ENCODE data around the gene MAP7D1.
A peak's percentile ranks its signal among the peaks of the same experiment; 100 is the strongest.
"Not testable (repeated sequence)": the region's sequence is repeated elsewhere in the genome, so short reads cannot be mapped to it uniquely, and the experiment has no call there.

The MAP7D1 gene

DNA sequence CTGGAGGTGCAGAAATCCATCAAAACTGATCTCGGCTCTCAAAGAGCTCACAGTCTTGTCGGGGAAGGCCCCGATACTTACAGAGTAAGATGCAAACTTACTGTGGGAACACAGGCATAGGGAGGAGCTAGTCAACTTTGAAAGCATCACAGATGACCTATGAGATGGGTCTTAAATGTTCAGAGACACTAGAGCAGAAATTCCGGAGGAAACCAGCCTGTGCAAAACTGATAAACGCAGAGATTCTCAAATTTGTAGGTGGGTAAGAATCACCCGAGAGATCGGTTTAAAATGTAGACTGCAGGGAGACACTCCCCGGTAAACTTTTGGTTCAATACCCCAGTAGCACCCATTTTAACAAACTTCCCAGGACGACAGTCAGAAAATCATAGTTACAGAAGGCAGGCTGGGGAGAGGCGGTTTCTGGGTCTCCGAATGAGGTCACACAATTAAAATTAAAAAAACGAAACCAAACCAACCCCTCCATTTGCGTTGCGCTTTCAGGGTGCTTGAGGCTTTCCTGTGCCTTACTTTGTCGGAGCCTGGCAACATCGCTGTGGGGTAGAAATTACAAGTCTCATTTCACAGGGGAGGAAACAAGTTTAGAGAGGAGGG is 67.5 kb downstream of the MAP7D1 start:
- Histone ChIP-seq H3K9ac (ENCODE audit: low read depth, low read length) (peak overlapping the region; percentile 89), H3K4me1 (ENCODE audit: control insufficient read depth, insufficient read depth, low read length) (peaks cover 6% of the 10 kb centered on the region), H3K36me3 (ENCODE audit: control insufficient read depth, insufficient read depth, low read length) (peaks cover 3% of the 10 kb centered on the region), H3K9me3 (ENCODE audit: control insufficient read depth, insufficient read depth, low read length) (no peaks in the 10 kb centered on the region), H3K4me3 (ENCODE audit: low read depth, low read length) (peak overlapping the region; percentile 81), H3K27me3 (ENCODE audit: control insufficient read depth, insufficient read depth, low read length) (no peaks in the 10 kb centered on the region)

DNA sequence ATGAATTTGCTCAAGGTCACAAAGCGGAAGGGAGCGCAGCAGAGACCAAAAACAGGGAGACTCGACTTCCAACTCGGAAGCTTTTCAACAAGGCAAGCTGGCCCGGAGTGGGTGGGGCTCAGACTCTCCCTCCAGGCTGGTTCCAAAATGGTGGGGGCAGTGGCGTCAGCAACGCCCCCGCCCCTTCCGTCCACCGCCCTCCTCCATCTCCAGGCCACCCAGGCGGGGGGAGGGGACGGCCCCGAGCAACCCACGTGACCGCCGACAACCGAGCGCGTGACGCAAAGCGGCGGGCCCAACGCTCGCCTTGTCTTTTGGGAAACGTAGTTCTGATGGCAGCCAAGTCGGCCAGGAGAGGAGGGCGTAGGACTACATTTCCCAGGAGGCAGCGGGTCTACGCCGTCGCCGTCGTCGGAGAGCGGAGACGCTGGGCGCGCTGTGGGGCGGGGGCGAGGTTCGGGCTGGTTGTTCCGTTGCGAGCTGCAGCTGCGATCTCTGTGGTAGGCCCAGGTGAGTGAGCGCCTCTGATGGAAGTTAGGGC is 68.1 kb downstream of the MAP7D1 start, which contains the start of gene THRAP3:
Gene THRAP3, plus strand, starts transcription at position 448 of the 541 bp plus-strand sequence. CDS start 58,121 bp downstream, outside the sequence.
- Histone ChIP-seq H3K27me3 (ENCODE audit: control insufficient read depth, insufficient read depth, low read length) (no peaks in the 10 kb centered on the region), H3K4me1 (ENCODE audit: control insufficient read depth, insufficient read depth, low read length) (peaks cover 6% of the 10 kb centered on the region)

DNA sequence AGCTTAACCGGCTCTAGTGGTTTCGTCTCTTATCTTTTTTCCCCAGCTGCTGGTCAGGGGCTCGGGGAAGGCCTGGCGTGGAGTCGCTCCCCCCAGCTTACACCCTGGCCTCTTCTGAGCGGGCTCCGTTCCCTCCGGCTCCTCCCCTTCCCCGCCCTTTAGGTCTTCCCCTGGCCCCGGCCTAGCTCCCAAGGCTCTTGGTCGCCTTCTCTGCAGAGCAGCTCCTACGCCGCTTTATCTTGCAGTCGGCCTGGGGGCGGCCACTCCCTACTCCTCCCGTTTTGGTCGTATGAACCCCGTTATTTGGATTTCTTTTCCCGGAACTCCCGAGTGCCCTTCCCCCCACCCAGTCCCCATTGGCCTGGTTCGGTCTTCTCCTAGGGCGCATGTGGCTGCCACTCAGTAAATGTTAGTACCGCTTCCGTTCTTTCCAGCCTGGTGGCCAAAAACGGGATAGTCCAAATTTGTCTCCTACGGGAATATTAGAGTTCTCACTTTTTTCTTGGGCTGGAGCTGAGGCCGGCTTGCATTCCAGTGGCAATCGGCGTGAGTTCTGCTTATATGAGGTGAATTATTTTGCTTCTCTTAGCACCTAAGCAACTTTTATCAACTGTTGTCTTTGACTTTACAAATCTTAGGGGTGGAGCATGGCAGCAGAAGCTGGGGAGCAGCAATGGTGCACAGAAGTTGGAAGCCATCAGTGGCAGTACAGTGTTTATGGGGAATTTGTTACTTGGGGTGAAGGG is 68.8 kb downstream of the MAP7D1 start:
- peak overlapping the region; percentile 97 for H3K9ac ChIP-seq (ENCODE audit: low read depth, low read length)
- no peaks in the 10 kb centered on the region for H3K27me3 ChIP-seq (ENCODE audit: control insufficient read depth, insufficient read depth, low read length)
- no peaks in the 10 kb centered on the region for H3K9me3 ChIP-seq (ENCODE audit: control insufficient read depth, insufficient read depth, low read length)
- H3K36me3 ChIP-seq (ENCODE audit: control insufficient read depth, insufficient read depth, low read length), result peaks cover 3% of the 10 kb centered on the region
- H3K4me1 ChIP-seq (ENCODE audit: control insufficient read depth, insufficient read depth, low read length), result peaks cover 6% of the 10 kb centered on the region
- peak overlapping the region; percentile 95 for H3K4me3 ChIP-seq (ENCODE audit: low read depth, low read length)

More for the DNA sequence above, 68.1 kb downstream of the MAP7D1 start, which contains the start of gene THRAP3:
- peak within 1 kb of the TSS; percentile 97 for H3K9ac ChIP-seq (ENCODE audit: low read depth, low read length)
- H3K9me3 ChIP-seq (ENCODE audit: control insufficient read depth, insufficient read depth, low read length), result no peaks in the 10 kb centered on the region
- peak within 1 kb of the TSS; percentile 95 for H3K4me3 ChIP-seq (ENCODE audit: low read depth, low read length)
- peaks cover 3% of the 10 kb centered on the region for H3K36me3 ChIP-seq (ENCODE audit: control insufficient read depth, insufficient read depth, low read length)

DNA sequence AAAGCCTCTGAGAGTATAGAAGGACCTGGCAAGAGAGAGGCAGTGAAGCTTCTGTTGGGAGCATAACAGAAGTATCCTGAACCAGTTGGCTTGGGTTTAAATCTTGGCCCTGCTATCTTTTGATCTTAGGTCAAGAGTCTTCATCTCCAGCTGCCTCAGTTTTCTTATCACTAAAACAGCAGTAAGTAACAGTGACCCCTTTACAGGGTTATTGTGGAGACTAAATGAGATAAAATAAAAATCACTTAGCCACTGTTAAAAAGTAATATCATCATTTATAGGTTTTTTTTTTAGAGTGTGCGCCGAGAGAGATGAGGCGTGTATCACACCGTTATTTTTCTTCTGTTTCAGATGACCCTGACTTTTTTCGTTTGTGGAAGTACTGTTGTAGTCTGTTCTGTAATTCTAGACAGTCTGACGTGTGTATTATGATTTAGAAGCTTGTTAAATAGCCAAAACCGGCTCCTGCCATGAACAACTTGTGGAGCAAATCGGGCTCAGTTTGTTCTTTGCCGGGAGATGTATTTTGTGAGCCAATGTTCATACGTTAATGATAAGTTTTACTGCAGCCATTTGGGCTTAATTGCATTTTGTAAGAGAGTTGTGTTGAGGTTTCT is 69.4 kb downstream of the MAP7D1 start:
- Histone ChIP-seq H3K4me1 (ENCODE audit: control insufficient read depth, insufficient read depth, low read length) (peaks cover 6% of the 10 kb centered on the region), H3K9ac (ENCODE audit: low read depth, low read length) (peak overlapping the region; percentile 97), H3K9me3 (ENCODE audit: control insufficient read depth, insufficient read depth, low read length) (no peaks in the 10 kb centered on the region), H3K4me3 (ENCODE audit: low read depth, low read length) (peak overlapping the region; percentile 95), H3K36me3 (ENCODE audit: control insufficient read depth, insufficient read depth, low read length) (peaks cover 3% of the 10 kb centered on the region), H3K27me3 (ENCODE audit: control insufficient read depth, insufficient read depth, low read length) (no peaks in the 10 kb centered on the region)

DNA sequence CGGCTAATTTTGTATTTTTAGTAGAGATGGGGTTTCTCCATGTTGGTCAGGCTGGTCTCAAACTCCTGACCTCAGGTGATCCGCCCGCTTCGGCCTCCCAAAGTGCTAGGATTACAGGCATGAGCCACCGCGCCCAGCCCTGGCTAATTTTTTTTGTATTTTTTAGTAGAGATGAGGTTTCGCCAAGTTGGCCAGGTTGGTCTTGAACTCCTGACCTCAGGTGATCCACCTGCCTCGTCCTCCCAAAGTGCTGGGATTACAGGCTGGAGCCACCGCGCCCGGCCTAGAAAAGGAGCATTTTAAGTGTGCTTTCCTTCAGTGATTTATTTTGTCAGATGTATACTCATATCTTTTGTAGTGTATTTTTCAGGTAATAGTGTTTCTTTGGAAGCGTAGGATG is 74.3 kb downstream of the MAP7D1 start:
- not testable (repeated sequence) for H3K36me3 ChIP-seq (ENCODE audit: control insufficient read depth, insufficient read depth, low read length); H3K4me3 ChIP-seq (ENCODE audit: low read depth, low read length); H3K9ac ChIP-seq (ENCODE audit: low read depth, low read length); H3K4me1 ChIP-seq (ENCODE audit: control insufficient read depth, insufficient read depth, low read length); H3K9me3 ChIP-seq (ENCODE audit: control insufficient read depth, insufficient read depth, low read length); H3K27me3 ChIP-seq (ENCODE audit: control insufficient read depth, insufficient read depth, low read length)
